GM10266 (cell line): Measurements from ENCODE around the gene UGT2A1.
A peak's percentile ranks its signal among the peaks of the same experiment; 100 is the strongest.
"Not testable (repeated sequence)": the region's sequence is repeated elsewhere in the genome, so short reads cannot be mapped to it uniquely, and the experiment has no call there.

Source experiments
- DNase-seq: peaks from one replicate; pipeline ENCODE4 v3.0.0; 2012; ENCODE audit errors: extremely low spot score
- CTCF ChIP-seq: IDR thresholded peaks from 2 replicates; pipeline ENCODE4 v1.5.1; 2012; ENCODE audit warnings: mild to moderate bottlenecking, low read depth; ENCODE audit not compliant: control insufficient read depth, insufficient read depth; ENCODE audit errors: missing control alignments

Gene UGT2A1

GRCh38 chr4:69653147-69653546 is at the start of gene UGT2A1:
TSS of gene UGT2A1 (minus strand) at chr4:69653247. CDS start at chr4:69647644, 5,603 bp downstream.
- no peak for TF ChIP-seq CTCF
- DNase-seq, result no peak

DNA sequence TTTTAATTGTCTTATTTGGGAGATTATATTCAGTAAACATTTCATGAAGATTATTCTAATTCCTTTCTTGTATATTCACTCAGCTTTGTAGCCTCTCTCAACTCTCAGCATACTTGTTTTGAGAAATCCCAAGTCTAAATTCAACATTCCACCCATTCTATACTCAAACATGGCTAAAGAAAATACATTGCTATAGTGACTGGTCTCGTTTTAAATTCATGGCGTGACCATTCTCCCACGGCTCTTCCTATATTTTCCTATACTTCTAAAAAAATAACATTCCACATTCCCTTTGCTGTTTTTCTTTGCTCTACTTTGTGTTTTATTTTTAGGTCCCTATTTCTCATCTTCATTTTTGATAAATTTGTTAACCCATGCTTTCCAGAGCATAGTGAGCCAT is 49.2 kb upstream of the UGT2A1 start:
- no peak for DNase-seq
- no peak for TF ChIP-seq CTCF

DNA sequence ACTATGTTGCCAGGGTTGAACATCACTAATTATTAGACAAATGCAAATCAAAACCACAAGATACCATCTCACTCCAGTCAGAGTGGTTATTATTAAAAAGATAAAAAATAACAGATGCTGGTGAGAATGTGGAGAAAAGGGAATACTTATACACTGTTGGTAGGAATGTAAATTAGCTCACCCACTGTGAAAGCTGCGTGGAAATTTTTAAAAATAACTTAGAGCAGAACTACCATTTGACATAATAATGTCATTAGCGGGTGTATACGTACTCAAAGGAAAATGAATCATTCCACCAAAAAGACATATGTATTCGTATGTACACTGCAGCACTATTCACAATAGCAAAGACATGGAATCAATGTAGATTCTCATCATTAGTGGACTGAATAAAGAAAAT is 48.6 kb upstream of the UGT2A1 start:
- no peak for DNase-seq
- TF ChIP-seq CTCF, result no peak

GRCh38 chr4:69697536-69698242 is 44.6 kb upstream of the UGT2A1 start:
- no peak for DNase-seq
- no peak for TF ChIP-seq CTCF

DNA sequence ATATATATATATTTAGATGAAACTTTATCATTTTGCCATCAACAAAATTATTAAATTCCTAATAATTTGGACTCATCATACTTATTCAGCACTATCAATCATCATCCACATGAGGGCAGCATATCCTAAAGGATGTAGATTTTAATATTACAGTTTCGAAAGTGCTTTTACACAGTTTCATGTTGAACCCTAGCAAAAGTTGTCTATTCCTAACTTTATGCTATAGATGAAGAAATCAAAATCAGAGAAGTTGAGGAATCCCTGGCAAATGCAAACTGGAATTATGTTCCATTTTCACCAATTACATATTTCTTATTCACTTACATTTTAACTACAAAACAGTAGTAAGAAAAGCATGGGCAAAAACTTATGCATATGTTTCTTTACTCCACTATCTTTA is 36.6 kb upstream of the UGT2A1 start:
- DNase-seq, result no peak
- TF ChIP-seq CTCF, result peak; percentile 60

- no peak for TF ChIP-seq CTCF
- DNase-seq, result no peak
Measured at GRCh38 chr4:69684804-69685203, 31.8 kb upstream of the UGT2A1 start.

- DNase-seq, result no peak
- TF ChIP-seq CTCF, result no peak
Measured at GRCh38 chr4:69668680-69669079, 15.6 kb upstream of the UGT2A1 start.

DNA sequence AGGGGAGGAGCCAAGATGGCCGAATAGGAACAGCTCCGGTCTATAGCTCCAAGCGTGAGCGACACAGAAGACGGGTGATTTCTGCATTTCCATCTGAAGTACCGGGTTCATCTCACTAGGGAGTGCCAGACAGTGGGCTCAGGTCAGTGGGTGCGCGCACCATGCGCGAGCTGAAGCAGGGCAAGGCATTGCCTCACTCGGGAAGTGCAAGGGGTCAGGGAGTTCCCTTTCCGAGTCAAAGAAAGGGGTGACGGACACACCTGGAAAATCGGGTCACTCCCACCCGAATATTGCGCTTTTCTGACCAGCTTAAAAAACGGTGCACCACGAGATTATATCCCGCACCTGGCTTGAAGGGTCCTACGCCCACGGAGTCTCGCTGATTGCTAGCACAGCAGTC is 11.0 kb upstream of the UGT2A1 start:
- DNase-seq, result not testable (repeated sequence)

GRCh38 chr4:69661130-69661803 is 8.2 kb upstream of the UGT2A1 start:
- not testable (repeated sequence) for DNase-seq
